Activated T-cell treated with anti-CD3 and anti-CD28 coated beads for 48 hours (primary cell): ENCODE measurements around the gene MED23.

ENCODE experiments used
- DNase-seq: peaks from one replicate; pipeline ENCODE4 v3.0.0-alpha.2; 2020; ENCODE audit warnings: low read depth

The MED23 gene

DNA sequence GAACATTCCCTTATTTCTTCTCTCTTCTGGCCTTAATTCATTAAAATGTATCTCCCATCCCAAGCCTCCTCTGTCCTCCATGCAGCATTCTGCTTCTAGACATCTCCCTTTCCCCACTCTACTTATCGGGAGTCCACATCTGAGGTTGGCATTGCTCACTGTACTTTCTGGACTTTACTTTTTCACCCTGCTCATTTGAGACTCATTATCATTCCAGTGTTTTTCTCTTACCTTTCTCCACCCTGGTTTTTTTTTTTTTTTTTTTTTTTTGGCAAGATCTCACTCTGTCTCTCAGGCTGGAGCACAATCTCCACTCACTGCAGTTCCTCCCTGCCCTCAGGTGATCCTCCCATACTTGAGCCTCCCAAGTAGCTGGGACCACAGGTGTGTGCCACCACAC lies 13.5 kb upstream of the MED23 start:
- DNase-seq: no peak

GRCh38 chr6:131640576-131640975 lies 12.5 kb upstream of the MED23 start:
- no peak for DNase-seq

GRCh38 chr6:131640100-131640499 lies 12.1 kb upstream of the MED23 start:
- DNase-seq: no peak

DNA sequence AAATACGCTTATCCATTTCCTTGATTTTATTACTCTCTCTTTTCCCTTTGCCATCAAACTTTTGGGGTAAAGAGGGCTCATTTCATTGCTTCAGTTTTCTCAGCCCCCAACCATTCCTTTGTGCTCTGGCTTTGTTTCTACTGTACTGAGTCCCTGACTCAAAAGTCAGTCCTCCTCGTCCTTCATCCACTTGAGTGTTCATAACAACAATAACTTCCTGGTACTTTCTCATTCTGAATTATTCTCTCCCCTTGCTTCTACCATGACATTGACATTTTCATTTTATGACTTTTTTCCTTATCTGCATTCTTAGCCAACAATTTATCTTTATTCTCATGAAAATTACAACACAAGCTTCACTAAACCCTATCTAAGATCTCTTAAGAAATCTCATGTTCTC lies 10.0 kb upstream of the MED23 start:
- no peak for DNase-seq

DNA sequence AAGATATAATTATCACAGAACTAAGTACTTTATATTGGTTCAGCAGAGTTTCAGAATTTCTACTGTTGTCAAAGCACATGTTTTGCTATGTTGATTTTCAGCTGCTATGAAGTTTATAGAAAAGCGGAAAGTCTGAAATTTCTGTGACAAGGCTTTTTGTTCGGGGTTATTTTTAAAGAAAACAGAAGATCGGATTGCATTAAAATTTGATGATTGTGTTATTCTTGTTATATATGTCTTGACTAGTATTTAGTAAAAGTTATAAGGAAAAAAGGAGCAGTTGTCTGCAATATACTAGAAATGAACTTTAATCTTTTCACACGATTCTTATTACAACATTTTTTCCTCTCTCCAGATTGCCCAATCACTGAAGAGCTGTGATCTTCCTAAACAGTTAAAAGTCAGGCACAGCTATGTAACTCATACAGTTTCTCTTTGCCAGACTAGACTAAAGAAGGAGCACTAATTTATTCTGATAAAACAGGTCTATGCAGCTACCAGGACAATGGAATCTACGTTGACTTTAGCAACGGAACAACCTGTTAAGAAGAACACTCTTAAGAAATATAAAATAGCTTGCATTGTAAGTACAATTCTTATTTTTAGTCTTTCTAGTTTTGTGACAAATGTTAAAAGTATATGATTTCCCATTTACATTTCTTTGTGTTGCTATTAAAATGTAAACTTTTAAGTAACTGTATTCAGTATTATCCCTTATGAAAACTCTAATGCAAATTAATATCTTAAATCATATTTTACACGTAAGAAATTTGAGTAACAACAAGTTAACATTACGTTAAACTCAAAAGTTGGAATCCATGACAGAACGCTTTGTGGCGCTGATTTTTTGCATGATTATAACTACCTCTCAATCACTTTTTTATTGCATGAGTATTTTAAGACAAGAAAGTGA lies 9.1 kb upstream of the MED23 start, which contains the start of gene ENPP3:
TSS of gene ENPP3 (plus strand) at position 423 of the 913 bp plus-strand sequence. CDS start at position 506, 83 bp downstream.
- DNase-seq: no peak

DNA sequence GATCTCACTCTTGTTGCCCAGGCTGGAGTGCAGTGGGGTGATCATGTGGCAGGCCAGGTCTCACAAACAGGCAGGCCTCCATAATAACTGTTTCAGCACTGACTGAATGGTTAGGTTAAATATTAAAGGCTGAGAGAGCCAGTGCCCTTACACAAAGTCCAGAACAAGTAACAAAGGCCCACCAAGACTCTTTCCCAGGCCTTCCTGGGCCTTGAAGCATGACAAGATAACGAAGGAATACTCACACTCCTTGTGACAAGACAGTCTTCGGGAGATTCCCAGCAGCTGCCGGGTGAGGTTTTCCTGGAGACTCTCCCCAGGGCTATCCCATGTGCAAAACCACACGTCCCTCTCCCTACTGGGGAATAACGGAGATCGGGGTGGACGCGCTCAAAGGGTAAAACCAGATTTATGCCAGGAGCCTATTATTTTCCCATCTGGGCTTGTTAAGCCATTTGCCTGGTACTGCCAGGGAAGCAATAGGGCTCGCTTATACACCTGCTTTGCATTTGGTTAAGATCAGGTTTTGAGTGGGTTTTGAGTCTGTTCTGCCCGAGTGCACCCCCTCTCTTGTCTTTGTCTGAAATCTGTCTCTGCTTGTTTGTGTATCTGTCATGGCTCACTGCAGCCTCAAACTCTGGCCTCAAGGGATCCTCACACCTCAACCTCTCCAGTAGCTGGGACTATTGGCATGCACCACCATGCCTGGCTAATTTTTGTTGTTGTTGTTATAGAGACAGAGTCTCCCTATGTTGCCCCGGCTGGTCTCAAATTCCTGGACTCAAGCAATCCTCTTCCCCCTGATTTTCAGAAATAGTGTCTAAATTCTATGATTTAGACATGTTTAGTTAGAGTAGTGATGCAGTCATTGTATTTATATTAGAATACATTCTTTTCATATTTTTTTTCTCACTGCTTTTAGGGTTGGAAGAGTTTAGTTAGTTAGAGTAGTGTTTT lies 7.6 kb upstream of the MED23 start:
- no peak for DNase-seq

DNA sequence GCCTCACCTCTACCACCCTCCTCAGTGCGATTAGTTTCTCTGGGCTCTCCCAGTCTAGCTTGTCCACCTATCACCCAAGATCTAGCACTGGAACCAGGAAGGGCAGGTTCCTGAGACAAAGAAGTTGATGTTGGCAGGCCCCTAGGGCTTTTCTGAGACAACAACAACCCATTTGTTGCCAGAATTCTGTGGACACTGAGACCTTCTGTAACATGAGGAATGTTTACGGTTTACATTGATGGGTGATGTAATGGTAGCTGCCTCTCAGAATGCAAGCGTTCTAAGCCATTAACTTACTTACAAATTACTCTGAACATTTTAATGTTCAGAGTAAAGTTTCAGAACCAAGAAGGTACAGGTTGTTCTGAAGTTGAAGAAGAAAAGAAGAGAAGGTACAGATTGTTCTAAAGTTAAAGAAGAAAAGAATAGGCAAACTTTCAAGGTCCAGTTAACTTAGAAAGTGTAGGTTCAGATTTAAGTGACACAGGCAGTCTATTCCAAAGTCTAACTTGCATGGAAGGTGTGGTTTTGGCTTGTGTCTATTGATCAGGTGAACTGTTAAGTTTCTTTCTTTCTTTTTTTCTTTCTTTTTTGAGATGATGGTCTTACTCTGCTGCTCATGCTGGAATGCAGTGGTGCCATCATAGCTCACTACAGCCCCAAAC lies 3.7 kb upstream of the MED23 start:
- DNase-seq: no peak

DNA sequence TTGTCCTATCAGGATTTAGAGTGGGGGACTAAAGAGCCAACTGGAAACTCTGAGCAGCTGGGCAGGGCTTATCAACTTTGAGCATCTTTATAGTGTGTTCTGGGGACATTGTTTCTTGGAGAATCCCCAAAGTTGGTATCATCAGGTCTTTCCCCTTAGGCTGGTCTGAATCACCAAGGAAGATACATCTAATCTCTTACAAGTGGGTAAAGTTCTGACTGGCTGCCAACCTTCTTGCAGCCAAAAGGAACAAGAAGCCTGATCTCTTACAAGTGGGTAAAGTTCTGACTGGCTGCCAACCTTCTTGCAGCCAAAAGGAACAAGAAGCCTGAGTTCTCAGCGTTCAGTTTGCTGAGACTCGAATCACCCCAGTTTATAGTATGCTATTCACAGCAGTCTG lies 1.6 kb upstream of the MED23 start:
- DNase-seq: no peak

DNA sequence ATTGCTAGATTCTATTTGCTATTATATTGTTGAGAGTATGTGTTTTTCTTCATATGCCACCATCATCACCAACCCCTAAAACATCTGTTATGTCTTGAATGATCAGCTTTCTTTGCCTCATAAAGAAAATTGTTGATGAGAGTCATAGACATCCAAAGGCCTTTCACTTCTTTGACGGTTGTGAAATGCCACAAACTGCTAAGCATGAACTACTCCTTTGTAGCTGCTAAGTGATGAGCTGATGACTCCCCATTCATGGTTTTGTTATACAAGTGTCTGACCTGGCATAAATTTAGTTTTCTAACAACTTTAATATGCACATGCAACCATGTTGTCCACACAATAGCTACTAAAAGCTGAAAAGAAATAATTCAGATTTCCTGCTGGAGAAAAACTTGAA lies 684 bp upstream of the MED23 start:
- no peak for DNase-seq

DNA sequence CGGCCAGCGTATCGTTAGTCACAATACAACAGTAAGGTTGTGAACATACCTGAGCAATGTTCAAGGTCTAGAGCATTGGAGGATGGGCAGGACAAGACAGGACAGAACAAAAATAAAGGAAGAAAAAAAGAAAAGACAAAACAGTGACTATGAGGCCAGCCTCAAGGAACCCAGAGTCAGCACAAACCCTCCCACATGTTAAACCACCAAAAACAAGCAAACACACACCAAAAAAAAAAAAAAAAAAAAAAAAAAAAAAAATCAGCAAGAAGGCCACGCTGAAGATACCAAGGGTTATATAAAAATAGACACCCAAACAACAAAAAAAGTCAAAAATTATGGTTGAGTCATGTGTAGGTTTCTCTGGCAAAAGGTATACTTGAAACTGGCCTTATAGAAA lies 12.8 kb downstream of the MED23 start:
- DNase-seq: no peak

DNA sequence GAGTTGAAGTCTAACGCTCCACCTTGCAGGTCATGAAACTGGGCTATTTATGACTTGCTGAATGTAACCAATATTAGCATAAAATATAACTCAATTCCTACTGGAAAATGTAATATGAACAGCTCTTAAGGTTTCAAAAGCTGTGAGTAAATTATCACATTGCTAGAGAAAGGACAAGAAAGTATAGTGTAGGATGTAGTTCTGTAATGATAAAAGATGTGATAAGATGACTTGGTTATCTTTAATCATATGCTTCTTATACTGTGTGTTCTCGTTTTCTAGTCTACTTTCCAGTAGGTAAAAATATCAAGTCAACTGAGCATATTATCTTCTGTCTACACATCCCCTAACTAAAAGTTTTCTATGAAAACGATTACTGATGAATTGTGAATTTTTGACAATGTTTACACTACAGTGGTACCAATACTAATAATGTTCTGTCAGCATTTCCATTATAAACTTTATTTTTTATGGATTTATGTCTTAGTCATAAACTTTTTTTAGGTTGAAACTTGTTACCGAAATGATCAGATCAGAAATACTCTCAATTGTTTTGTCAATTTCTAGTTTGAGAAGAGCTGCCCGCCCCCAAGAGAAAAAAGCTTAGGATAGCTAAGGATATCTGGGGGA lies 14.6 kb downstream of the MED23 start:
- DNase-seq: no peak

DNA sequence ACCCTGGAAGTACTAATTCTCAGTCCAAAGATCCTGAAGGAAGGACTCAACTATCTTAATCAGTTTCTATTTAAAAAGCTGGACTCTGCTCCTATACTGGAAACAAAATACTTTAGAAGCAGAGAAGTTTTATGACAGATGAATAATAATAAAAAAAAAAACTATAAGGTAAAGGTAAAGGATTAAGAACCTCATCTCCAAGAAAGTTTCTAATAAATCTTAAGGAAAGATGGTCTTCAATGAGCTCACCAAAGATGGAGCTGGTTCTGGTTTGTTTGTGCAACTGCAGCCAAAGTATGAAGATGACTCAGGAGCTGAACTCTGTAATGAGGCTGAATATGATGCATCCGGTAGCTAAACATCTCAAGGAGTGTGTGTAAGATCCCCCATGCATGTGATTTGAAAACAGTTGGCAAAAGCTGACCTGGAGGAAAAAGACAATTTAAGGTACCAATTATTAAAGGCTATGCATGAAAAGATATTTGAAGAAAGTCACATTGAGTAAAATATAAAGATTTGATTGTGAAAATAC lies 25.2 kb downstream of the MED23 start:
- DNase-seq: no peak

DNA sequence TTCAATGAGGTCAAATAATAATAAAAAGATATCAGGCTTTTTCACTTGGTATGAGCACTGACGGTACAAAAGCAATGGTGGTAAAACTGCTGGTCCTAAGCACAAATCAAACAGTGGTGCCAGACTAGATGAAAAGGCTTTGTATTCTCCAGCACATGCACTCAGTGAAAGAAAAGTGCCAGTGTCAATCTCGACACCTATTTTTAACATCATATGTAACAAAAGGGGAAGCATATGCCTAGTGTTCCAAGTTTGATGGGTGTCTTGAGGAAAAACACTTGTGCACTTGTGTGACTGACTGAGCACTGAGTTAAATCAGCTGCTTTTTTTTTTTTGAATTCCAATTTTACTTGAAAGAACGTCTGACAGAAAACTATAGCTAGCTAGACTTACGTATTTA lies 27.3 kb downstream of the MED23 start:
- no peak for DNase-seq

GRCh38 chr6:131597446-131597845 lies 30.6 kb downstream of the MED23 start:
- DNase-seq: no peak

DNA sequence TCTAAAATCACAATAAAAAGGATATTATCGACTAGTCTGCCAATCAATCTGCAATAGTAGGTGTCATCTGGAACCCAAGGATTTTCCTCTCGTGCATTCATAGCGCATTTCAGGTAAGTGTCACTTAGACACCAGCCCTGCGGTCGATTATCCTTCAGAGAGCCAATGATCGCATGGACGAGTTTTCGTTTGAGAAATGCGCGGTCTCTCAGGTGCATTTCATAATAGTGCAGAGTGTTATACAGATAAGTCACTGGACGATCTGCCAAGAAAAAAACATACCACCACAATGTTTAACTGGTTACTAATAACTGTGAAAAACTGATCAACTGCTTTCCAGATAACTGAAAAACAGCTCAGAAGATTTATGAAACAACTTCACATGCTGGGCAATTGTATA lies 34.0 kb downstream of the MED23 start:
- DNase-seq: no peak

DNA sequence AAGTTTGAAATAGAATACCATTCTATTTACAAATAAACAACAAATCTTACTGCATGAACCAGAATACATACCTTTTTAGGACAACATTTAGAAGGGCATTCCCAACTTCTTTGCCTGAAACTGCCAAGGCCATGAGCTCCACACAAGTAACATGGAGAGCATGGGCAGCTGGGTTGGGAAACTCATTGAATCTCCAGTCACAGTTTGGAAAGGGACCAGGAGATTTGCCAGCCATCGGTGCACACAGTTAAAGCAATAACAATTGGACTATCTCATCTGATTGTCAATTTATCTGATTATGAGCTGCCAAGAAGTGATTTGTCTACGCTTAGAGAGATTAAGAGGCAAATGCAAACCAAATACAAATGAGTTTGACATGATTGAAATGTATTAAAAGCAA lies 35.1 kb downstream of the MED23 start:
- DNase-seq: no peak

- no peak for DNase-seq
These were observed 39.4 kb downstream of the MED23 start for GRCh38 chr6:131588643-131589042.

DNA sequence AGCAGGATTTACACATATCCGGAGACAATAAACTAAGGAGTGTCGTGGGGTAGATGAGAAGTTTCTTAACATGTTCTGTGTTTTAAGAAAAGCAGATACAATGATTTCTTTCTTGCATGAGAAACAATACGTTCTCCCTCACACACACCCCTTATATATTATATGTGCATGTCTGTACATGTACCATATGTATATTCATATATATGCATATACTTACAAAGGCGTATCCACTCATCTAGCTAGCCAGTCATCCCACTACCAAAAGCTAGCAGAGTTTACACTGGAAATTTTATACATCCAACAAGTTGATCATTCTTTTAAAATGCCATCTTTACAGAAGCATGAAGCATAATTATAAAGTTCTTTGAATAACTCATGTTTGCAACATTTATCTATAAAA lies 40.1 kb downstream of the MED23 start:
- DNase-seq: no peak

DNA sequence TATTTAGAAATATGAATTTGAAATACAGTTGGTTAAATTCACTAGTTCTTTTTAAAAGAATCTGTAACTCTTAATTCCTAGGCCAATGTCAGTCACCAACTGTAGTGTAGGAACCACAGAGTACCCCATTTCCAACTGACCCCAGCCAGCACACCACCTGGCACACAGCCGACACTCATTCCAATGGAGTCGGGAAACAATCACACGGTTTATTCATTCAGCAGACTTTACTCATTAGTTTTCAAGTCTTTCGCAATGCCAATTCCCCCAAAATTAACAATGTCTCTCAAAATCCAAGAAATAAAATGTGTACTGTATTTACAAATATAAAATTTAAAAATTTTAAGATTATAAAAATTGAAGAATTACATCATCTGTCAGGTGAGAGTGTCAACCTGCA lies 41.5 kb downstream of the MED23 start:
- DNase-seq: no peak

DNA sequence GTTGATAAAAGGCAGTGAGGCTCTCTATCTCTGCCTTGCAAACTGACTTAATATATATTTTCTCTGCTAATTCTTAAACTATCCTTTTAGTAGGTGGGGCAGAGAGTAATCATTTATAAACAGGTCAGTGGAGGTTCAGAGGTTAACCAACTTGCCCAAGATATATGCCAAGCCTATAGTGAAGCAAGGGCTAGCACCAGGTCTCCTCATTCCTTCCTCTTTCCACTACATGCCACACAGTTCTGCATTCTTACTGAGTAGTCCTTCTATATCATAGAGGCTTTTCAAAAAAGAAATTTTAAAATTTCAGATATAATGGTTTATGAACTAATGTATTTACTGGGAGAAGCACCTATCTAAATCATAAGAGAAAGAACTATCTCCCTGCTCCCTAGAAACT lies 46.5 kb downstream of the MED23 start:
- no peak for DNase-seq

GRCh38 chr6:131575834-131576478 lies 52.1 kb downstream of the MED23 start:
- no peak for DNase-seq
